Testis (tissue), 2 donors: ENCODE data around the gene ALDH4A1.
A peak's percentile ranks its signal among the peaks of the same experiment; 100 is the strongest.

ENCODE experiments used
- POLR2A ChIP-seq: fragments of 450-650 bp; IDR thresholded peaks from one replicate; pipeline ENCODE4 v1.6.1; 2017; ENCODE audit warnings: antibody characterized with exemption, mild to moderate bottlenecking, moderate library complexity
- TF ChIP-seq, protein P1 (sequence below), 3 experiments: fragments of 450-650 bp in 2 of 3; fragments of 200-600 bp in 1 of 3; sonication (generic) in 1 of 3; IDR thresholded peaks; one replicate each; pipeline ENCODE4 v1.5.1; 2016 to 2019; ENCODE audit warnings: antibody characterized with exemption in 3 of 3, mild to moderate bottlenecking in 2 of 3, moderate library complexity in 1 of 3

DNA sequence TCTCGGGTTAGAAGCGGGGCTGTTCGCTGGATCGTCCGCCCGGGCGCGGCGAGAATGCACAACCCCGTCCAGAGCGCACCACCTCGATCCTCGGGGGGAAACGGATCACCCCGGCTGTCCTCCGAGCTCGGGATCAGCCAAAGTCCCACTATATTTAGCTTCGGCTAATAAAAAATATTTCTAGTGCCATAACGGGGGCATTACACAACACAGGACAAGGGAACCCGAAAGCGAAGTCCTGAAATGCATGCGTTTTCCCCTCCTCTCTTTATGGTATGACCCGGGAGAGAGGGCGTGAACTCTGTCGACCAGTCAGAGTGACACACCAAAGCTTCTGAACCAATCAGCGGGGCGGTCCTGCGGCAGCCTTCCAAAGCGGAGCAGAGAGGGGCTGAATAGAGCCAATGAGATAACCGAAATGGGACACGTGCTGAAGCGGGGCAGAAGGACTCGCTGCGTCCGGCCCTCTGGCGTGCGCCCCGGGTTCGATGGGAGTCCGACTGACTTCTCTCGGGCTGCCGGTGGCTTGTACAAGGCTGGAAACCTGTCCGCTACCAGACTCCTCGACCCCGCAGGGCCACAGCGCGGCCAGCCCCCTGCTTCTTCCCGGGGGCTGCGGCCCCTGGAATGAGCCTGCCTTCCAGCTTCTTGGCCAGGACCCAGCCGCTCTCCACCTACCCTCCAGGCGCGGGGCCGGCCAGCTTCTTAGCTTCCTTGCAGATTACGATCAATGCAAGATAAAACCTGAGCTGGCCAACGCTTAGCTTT lies at the start of gene ALDH4A1:
- TF ChIP-seq, protein P1, sequence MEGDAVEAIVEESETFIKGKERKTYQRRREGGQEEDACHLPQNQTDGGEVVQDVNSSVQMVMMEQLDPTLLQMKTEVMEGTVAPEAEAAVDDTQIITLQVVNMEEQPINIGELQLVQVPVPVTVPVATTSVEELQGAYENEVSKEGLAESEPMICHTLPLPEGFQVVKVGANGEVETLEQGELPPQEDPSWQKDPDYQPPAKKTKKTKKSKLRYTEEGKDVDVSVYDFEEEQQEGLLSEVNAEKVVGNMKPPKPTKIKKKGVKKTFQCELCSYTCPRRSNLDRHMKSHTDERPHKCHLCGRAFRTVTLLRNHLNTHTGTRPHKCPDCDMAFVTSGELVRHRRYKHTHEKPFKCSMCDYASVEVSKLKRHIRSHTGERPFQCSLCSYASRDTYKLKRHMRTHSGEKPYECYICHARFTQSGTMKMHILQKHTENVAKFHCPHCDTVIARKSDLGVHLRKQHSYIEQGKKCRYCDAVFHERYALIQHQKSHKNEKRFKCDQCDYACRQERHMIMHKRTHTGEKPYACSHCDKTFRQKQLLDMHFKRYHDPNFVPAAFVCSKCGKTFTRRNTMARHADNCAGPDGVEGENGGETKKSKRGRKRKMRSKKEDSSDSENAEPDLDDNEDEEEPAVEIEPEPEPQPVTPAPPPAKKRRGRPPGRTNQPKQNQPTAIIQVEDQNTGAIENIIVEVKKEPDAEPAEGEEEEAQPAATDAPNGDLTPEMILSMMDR (IDR thresholded peaks at IDR 0.05): peak in 2 of 3 experiments; percentile 24 to 31
- no peak for TF ChIP-seq POLR2A
